HL-60 (cell line): ENCODE data around the gene POLH.
"Not testable (repeated sequence)": the region's sequence is repeated elsewhere in the genome, so short reads cannot be mapped to it uniquely, and the experiment has no call there.

Experiments
- DNase-seq, 2 experiments: peaks; one replicate each; pipeline ENCODE4 v3.0.0-alpha.2; 2010 to 2020; ENCODE audit warnings: low read depth in 1 of 2, low spot score in 1 of 2
- H3K27ac ChIP-seq: fragments of 250-450 bp; sonication (Bioruptor Pico); replicated peaks from 2 replicates; pipeline ENCODE4 v1.5.1; 2020; ENCODE audit warnings: mild to moderate bottlenecking, moderate library complexity
- H3K27me3 ChIP-seq: fragments of 250-450 bp; sonication (Bioruptor Pico); 2 replicates; pipeline ENCODE4 v1.5.1; 2021; ENCODE audit warnings: mild to moderate bottlenecking, moderate library complexity; ENCODE audit not compliant: insufficient read depth, poor library complexity, severe bottlenecking
- H3K4me3 ChIP-seq: replicated peaks from 2 replicates; pipeline ENCODE4 v1.5.1; 2011; ENCODE audit warnings: mild to moderate bottlenecking, control low read depth, low read length; ENCODE audit not compliant: insufficient read depth
- GABPA ChIP-seq: IDR thresholded peaks from 2 replicates; pipeline ENCODE4 v1.6.1; 2012; ENCODE audit warnings: low read depth
- POLR2AphosphoS5 ChIP-seq: IDR thresholded peaks from 2 replicates; pipeline ENCODE4 v1.6.1; 2012; ENCODE audit warnings: low read depth
- SPI1 ChIP-seq: IDR thresholded peaks from 2 replicates; pipeline ENCODE4 v1.6.1; 2012; ENCODE audit warnings: low read depth, mild to moderate bottlenecking, borderline replicate concordance
- long read RNA-seq: library from polyadenylated mRNA; unstranded; transcript quantifications from one replicate; pipeline ENCODE4 v2.0.0, GENCODE V29; 2020
- TF ChIP-seq, protein P1 (sequence below): IDR thresholded peaks from one replicate; pipeline ENCODE4 v1.5.1; 2011; ENCODE audit warnings: low read length, control low read depth, inconsistent platforms; ENCODE audit not compliant: insufficient read depth
- TF ChIP-seq, protein P2 (sequence below): IDR thresholded peaks from 2 replicates; pipeline ENCODE4 v1.6.1; 2012; ENCODE audit warnings: low read depth; ENCODE audit not compliant: insufficient replicate concordance

POLH gene
- long read RNA-seq, transcript POLH-202 (11 exons, 3,540 nt): major isoform, 50 of 77 reads
- long read RNA-seq, partial matches to known transcripts: 8 of 77 reads
- long read RNA-seq, other reads (novel, unspliced or antisense): 18 of 77 reads

DNA sequence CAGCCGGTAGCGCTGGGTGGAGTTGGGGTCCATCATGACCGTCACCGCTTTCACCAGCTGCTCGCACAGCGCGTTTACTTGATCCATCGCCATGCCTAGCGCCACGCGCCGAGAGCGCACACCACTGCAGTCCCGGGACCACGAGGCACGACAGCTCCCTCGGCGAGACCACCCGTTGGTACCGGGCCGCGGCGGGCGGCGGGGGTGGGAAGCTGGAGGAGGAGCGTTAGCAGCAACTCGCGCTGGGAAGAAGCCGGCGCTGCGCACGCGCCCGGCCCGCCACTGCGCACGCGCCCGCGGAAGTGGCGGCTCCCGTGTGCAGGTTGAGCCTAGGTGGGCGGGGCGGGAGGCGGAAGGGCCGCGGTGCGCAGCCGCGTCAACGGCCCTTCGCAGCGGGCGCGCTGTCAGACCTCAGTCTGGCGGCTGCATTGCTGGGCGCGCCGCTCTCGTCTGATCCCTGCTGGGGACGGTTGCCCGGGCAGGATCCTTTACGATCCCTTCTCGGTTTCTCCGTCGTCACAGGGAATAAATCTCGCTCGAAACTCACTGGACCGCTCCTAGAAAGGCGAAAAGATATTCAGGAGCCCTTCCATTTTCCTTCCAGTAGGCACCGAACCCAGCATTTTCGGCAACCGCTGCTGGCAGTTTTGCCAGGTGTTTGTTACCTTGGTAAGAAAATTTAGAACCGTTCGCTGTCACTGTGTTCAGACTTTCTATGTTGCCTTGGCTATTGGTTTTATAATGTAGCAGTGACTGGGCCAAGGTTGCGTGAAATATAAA lies at the start of gene POLH, which contains the start of gene XPO5:
POLH (plus strand) TSS at position 414 of the 780 bp plus-strand sequence. CDS start 6,135 bp downstream, outside the sequence.
XPO5 (minus strand) TSS at position 267 of the 780 bp plus-strand sequence; CDS start at position 93, 174 bp downstream.
- peak within 1 kb of the TSS; percentile 79 for H3K27ac ChIP-seq
- peak; percentile 86 to 89 for DNase-seq
- peak within 1 kb of the TSS; percentile 100 for H3K4me3 ChIP-seq
- no peaks in the 10 kb centered on the region for H3K27me3 ChIP-seq
- TF ChIP-seq, protein P1, sequence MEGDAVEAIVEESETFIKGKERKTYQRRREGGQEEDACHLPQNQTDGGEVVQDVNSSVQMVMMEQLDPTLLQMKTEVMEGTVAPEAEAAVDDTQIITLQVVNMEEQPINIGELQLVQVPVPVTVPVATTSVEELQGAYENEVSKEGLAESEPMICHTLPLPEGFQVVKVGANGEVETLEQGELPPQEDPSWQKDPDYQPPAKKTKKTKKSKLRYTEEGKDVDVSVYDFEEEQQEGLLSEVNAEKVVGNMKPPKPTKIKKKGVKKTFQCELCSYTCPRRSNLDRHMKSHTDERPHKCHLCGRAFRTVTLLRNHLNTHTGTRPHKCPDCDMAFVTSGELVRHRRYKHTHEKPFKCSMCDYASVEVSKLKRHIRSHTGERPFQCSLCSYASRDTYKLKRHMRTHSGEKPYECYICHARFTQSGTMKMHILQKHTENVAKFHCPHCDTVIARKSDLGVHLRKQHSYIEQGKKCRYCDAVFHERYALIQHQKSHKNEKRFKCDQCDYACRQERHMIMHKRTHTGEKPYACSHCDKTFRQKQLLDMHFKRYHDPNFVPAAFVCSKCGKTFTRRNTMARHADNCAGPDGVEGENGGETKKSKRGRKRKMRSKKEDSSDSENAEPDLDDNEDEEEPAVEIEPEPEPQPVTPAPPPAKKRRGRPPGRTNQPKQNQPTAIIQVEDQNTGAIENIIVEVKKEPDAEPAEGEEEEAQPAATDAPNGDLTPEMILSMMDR: no peak
- TF ChIP-seq, protein P2, sequence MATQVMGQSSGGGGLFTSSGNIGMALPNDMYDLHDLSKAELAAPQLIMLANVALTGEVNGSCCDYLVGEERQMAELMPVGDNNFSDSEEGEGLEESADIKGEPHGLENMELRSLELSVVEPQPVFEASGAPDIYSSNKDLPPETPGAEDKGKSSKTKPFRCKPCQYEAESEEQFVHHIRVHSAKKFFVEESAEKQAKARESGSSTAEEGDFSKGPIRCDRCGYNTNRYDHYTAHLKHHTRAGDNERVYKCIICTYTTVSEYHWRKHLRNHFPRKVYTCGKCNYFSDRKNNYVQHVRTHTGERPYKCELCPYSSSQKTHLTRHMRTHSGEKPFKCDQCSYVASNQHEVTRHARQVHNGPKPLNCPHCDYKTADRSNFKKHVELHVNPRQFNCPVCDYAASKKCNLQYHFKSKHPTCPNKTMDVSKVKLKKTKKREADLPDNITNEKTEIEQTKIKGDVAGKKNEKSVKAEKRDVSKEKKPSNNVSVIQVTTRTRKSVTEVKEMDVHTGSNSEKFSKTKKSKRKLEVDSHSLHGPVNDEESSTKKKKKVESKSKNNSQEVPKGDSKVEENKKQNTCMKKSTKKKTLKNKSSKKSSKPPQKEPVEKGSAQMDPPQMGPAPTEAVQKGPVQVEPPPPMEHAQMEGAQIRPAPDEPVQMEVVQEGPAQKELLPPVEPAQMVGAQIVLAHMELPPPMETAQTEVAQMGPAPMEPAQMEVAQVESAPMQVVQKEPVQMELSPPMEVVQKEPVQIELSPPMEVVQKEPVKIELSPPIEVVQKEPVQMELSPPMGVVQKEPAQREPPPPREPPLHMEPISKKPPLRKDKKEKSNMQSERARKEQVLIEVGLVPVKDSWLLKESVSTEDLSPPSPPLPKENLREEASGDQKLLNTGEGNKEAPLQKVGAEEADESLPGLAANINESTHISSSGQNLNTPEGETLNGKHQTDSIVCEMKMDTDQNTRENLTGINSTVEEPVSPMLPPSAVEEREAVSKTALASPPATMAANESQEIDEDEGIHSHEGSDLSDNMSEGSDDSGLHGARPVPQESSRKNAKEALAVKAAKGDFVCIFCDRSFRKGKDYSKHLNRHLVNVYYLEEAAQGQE: peak; percentile 60
- TF ChIP-seq GABPA (no peak), SPI1 (peak; percentile 10; the same call in 1 of the 2 replicates), POLR2AphosphoS5 (peak; percentile 78)

DNA sequence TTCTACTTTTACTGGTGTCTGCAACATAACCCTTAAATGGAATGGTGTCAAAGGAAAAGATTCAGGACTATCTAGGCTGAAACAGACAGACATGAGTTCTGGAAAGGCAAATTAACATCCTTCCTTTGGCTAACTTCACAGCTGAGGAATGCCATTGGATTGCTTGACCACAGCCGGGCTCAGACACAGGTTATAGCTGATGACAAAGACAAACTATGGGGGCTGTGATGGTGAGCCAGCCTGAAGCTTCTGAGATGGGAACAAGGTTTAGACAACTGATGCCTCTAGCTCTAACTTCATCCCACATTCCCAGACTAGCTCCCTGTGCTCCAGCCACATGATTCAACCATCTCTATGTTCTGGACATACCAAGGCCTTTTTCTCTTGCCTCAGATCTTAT lies 43.8 kb upstream of the POLH start:
- no peak overlapping the region for H3K27ac ChIP-seq
- no peak for DNase-seq
- H3K4me3 ChIP-seq: no peak overlapping the region
- no peaks in the 10 kb centered on the region for H3K27me3 ChIP-seq
- no peak for TF ChIP-seq SPI1
- no peak for TF ChIP-seq POLR2AphosphoS5
- TF ChIP-seq, protein P2: no peak
- no peak for TF ChIP-seq GABPA
- TF ChIP-seq, protein P1: no peak

DNA sequence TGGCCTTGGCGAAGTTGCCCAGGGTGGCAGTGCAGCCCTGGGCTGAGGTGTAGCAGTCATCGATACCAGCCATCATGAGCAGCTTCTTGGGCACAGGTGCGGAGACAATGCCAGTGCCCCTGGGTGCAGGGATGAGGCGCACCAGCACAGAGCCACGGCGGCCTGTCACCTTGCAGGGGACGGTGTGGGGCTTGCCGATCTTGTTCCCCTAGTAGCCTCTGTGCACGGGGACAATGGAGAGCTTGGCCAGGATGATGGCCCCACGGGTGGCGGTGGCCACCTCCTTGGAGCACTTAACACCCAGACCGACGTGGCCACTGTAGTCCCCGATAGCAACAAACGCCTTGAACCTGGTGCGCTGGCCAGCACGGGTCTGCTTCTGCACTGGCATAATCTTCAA lies 37.0 kb upstream of the POLH start:
- not testable (repeated sequence) for H3K27ac ChIP-seq, H3K4me3 ChIP-seq, DNase-seq, H3K27me3 ChIP-seq

DNA sequence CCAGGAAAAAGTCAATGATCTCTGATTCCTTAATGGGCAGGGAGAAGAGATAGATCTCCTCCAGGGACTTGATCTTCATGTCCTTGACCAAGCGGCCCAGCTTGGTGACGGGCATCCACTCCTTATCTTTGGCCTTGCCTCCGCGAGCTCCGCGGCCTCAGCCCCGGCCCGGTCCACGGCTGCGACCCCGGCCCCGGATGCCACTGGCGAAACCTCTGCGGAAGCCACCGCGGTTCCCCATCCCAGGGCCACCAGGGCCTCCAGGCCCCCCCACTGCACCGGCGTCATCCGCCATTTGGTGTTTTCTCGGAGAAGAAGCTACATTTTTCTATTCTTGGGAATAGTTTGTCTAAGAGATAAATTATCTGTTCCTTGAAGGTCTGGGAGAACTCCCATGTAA lies 36.6 kb upstream of the POLH start:
- not testable (repeated sequence) for H3K27ac ChIP-seq

DNA sequence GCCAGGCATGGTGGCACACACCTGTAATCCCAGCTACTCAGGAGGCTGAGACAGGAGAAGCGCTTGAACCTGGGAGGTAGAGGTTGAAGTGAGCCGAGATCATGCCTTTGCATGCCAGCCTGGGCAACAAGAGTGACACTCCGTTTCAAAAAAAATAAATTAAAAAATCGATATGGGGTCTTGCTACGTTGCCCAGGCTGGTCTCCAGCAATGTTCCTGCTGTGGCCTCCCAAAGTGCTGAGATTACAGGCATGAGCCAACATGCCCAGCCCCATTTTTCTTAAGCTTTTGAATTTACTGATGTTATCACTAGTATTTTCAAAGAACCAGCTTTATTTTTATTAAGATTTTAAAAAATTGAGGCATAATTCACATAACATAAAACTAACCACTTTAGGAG lies 35.5 kb upstream of the POLH start:
- DNase-seq: no peak
- H3K27ac ChIP-seq: no peak overlapping the region
- no peak overlapping the region for H3K4me3 ChIP-seq
- TF ChIP-seq, protein P1: no peak
- TF ChIP-seq SPI1: no peak
- TF ChIP-seq, protein P2: no peak
- no peak for TF ChIP-seq GABPA
- no peak for TF ChIP-seq POLR2AphosphoS5
- H3K27me3 ChIP-seq: no peaks in the 10 kb centered on the region

More for the DNA sequence above, 36.6 kb upstream of the POLH start:
- H3K4me3 ChIP-seq, DNase-seq, H3K27me3 ChIP-seq: not testable (repeated sequence)
